Caco-2 (cell line): Measurements from ENCODE around the gene FAM237A. TPM values are rescaled to one million over a fixed set of nuclear protein-coding genes. Genes with fewer than 3 reads are reported as not detected.

Experiments
- BruUV-seq: library from RNA; stranded (reverse); fragments of 400-500 nt; replicated peaks from 2 replicates; lab custom pipeline; 2021; lab: Mats Ljungman, UMichigan
- CTCF ChIA-PET: fragments of 300-600 bp; sonication (Branson Sonifier 250); formaldehyde crosslinking; loops from one replicate; lab custom pipeline; 2022; ENCODE audit warnings: antibody characterized with exemption; lab: Charles Lee
- POLR2A ChIA-PET: fragments of 300-600 bp; sonication (Branson Sonifier 250); formaldehyde crosslinking; loops from one replicate; lab custom pipeline; 2022; ENCODE audit warnings: antibody characterized with exemption; lab: Charles Lee
- DNase-seq, 2 experiments: peaks; one replicate each; pipeline versions ENCODE4 v3.0.0 to v3.0.0-alpha.2; 2020 to 2022
- H3K27me3 ChIP-seq: replicated peaks from 2 replicates; pipeline ENCODE4 v1.6.0; 2011; ENCODE audit warnings: low read length; ENCODE audit not compliant: control insufficient read depth, insufficient read depth
- H3K36me3 ChIP-seq: 2 replicates; pipeline ENCODE4 v1.5.1; 2011; ENCODE audit warnings: low read length; ENCODE audit not compliant: control insufficient read depth, insufficient read depth
- H3K4me1 ChIP-seq: fragments of 250-450 bp; sonication (Bioruptor Pico); 2 replicates; pipeline ENCODE4 v1.5.1; 2020; ENCODE audit warnings: mild to moderate bottlenecking
- H3K4me3 ChIP-seq: 2 replicates; pipeline ENCODE4 v1.5.1; 2011; ENCODE audit warnings: low read depth, mild to moderate bottlenecking, control low read depth, low read length
- H3K9me3 ChIP-seq: fragments of 250-450 bp; sonication (Bioruptor Pico); 2 replicates; pipeline ENCODE4 v1.5.1; 2020; ENCODE audit warnings: mild to moderate bottlenecking, moderate library complexity
- H3K27ac Mint-ChIP-seq: one replicate; pipeline ENCODE4 v1.8.0; 2022; ENCODE audit warnings: mixed read lengths; ENCODE audit not compliant: unreplicated experiment
- H3K27me3 Mint-ChIP-seq: one replicate; pipeline ENCODE4 v1.8.0; 2022; ENCODE audit warnings: mixed read lengths; ENCODE audit not compliant: insufficient read depth, unreplicated experiment
- H3K36me3 Mint-ChIP-seq: one replicate; pipeline ENCODE4 v1.8.0; 2022; ENCODE audit warnings: mild to moderate bottlenecking, mixed read lengths; ENCODE audit not compliant: insufficient read depth, unreplicated experiment
- H3K4me1 Mint-ChIP-seq: one replicate; pipeline ENCODE4 v1.8.0; 2022; ENCODE audit warnings: low read depth, mixed read lengths; ENCODE audit not compliant: unreplicated experiment
- H3K4me3 Mint-ChIP-seq: one replicate; pipeline ENCODE4 v1.8.0; 2022; ENCODE audit warnings: mild to moderate bottlenecking, moderate library complexity, mixed read lengths; ENCODE audit not compliant: unreplicated experiment
- H3K9me3 Mint-ChIP-seq: one replicate; pipeline ENCODE4 v1.8.0; 2022; ENCODE audit warnings: mixed read lengths; ENCODE audit not compliant: unreplicated experiment
- intact Hi-C: fragments of 100-400 bp; cut with micrococcal nuclease; formaldehyde crosslinking; loops from one replicate; pipeline ENCODE4 v1.10.0; 2022; ENCODE audit not compliant: unreplicated experiment
- total RNA-seq: library from RNA; stranded (reverse); gene quantifications from 2 replicates; pipeline ENCODE4 v1.2.3, GENCODE V29; 2022
- TF ChIP-seq, protein P1 (sequence below), 2 experiments: fragments of 200-600 bp in 1 of 2; IDR thresholded peaks; 1 replicate in 1 of 2; 2 replicates in 1 of 2; pipeline versions ENCODE4 v1.5.1 to v1.8.0; 2011 to 2022; ENCODE audit warnings: antibody characterized with exemption in 1 of 2, control low read depth in 1 of 2, inconsistent platforms in 1 of 2, low read depth in 1 of 2, low read length in 1 of 2, mild to moderate bottlenecking in 1 of 2, moderate library complexity in 1 of 2; ENCODE audit not compliant: insufficient read depth in 1 of 2, severe bottlenecking in 1 of 2, unreplicated experiment in 1 of 2

FAM237A gene
- total RNA-seq, 1 experiment from 2014 or later = not detected

DNA sequence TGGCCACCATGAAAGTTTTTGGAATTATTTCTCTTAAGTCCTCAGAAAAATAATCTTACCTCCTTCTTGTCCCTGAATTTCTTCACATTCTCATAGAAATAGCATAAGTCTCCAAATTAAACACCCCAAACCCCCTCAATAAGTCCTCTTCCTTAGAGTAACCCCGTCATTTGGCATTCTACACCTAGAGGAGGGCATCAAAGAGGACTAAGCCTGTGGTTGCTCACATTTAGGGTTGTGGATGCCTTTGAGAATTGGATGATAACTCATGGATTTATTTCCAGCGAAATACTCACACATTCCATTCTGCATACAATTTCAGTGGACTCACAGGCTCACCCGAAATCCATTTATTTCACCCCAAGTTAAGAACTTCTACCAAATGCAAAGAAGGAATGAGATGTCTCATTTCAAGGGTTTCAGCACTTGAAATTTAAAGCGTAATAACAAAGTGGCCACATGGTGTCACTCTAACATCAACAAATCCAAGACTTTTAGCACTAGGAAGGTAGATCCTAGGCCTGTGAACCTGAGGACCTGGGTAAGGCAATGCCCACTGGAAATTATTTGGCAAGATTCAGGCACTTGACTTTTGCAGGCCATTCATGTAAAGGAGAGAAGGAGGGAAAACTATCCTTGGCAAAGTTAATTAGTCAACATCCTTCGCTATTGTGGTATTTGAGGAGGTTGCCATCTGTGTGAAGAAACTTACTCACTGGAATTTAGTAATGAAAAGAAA is 51.3 kb downstream of the FAM237A start:
- TF ChIP-seq, protein P1, sequence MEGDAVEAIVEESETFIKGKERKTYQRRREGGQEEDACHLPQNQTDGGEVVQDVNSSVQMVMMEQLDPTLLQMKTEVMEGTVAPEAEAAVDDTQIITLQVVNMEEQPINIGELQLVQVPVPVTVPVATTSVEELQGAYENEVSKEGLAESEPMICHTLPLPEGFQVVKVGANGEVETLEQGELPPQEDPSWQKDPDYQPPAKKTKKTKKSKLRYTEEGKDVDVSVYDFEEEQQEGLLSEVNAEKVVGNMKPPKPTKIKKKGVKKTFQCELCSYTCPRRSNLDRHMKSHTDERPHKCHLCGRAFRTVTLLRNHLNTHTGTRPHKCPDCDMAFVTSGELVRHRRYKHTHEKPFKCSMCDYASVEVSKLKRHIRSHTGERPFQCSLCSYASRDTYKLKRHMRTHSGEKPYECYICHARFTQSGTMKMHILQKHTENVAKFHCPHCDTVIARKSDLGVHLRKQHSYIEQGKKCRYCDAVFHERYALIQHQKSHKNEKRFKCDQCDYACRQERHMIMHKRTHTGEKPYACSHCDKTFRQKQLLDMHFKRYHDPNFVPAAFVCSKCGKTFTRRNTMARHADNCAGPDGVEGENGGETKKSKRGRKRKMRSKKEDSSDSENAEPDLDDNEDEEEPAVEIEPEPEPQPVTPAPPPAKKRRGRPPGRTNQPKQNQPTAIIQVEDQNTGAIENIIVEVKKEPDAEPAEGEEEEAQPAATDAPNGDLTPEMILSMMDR (IDR thresholded peaks at IDR 0.05; ENCODE audit: insufficient read depth in 1 of 2, low read depth in 1 of 2, low read length in 1 of 2, severe bottlenecking in 1 of 2, unreplicated experiment in 1 of 2) = peak; percentile 52 to 66
- peak in 1 of 2 experiments; percentile 62 for DNase-seq
- intact Hi-C loops = loop anchor here (1.0 kb wide), 3 partner anchors 88 to 780 kb away; no protein-coding TSS in a partner anchor
- H3K27me3 Mint-ChIP-seq = peaks cover 27% of the 10 kb centered on the region
- no peaks in the 10 kb centered on the region for H3K4me1 Mint-ChIP-seq
- ChIA-PET POLR2A (no interaction called here), CTCF (no interaction called here)
- H3K27ac Mint-ChIP-seq = no peak overlapping the region
- H3K4me3 Mint-ChIP-seq = no peak overlapping the region
- no peaks in the 10 kb centered on the region for H3K9me3 Mint-ChIP-seq
- Histone ChIP-seq H3K36me3 (no peaks in the 10 kb centered on the region), H3K4me1 (no peaks in the 10 kb centered on the region), H3K27me3 (peaks cover 1% of the 10 kb centered on the region; the same call in 1 of the 2 replicates), H3K9me3 (no peaks in the 10 kb centered on the region), H3K4me3 (no peak overlapping the region)
- no peaks in the 10 kb centered on the region for H3K36me3 Mint-ChIP-seq
- BruUV-seq = no TSS peak

GRCh38 chr2:206696910-206697309 is 54.6 kb downstream of the FAM237A start:
- DNase-seq = no peak
- Histone ChIP-seq H3K4me3 (no peak overlapping the region), H3K27me3 (peaks cover 1% of the 10 kb centered on the region; the same call in 1 of the 2 replicates), H3K4me1 (no peaks in the 10 kb centered on the region), H3K36me3 (no peaks in the 10 kb centered on the region), H3K9me3 (no peaks in the 10 kb centered on the region)
- Mint-ChIP-seq H3K4me1 (no peaks in the 10 kb centered on the region), H3K36me3 (no peaks in the 10 kb centered on the region), H3K4me3 (no peak overlapping the region), H3K27ac (no peak overlapping the region), H3K9me3 (no peaks in the 10 kb centered on the region), H3K27me3 (peaks cover 19% of the 10 kb centered on the region)
- ChIA-PET CTCF (no interaction called here), POLR2A (no interaction called here)
- intact Hi-C loops = no loop called here
- TF ChIP-seq, protein P1 (IDR thresholded peaks at IDR 0.05; ENCODE audit: insufficient read depth in 1 of 2, low read depth in 1 of 2, low read length in 1 of 2, severe bottlenecking in 1 of 2, unreplicated experiment in 1 of 2) = no peak
- BruUV-seq = no TSS peak

DNA sequence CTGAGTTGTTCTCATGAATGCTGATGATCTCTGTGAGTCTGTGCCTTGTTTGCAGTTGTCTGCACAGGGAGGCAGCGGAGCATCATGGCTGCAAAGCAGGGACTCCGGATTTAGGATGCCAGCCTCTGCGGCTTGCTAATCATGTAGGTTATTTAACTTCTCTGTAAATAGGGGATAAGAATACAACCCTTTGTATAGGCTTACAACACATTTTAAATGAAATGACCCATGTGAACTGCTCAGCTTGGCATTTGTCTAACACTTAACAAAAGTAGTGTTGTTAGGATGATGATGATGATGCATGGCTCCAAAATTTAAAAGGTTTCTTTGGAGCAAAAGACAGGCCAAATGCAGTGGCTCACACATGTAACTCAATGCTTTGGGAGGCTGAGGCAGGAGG is 56.5 kb downstream of the FAM237A start:
- Mint-ChIP-seq H3K9me3 (no peaks in the 10 kb centered on the region), H3K4me3 (no peak overlapping the region), H3K27ac (no peak overlapping the region), H3K36me3 (no peaks in the 10 kb centered on the region), H3K27me3 (peaks cover 21% of the 10 kb centered on the region), H3K4me1 (no peaks in the 10 kb centered on the region)
- Histone ChIP-seq H3K4me3 (no peak overlapping the region), H3K9me3 (no peaks in the 10 kb centered on the region), H3K36me3 (no peaks in the 10 kb centered on the region), H3K4me1 (no peaks in the 10 kb centered on the region), H3K27me3 (peaks cover 3% of the 10 kb centered on the region; the same call in 1 of the 2 replicates)
- no TSS peak for BruUV-seq
- ChIA-PET CTCF (no interaction called here), POLR2A (no interaction called here)
- no peak for DNase-seq
- TF ChIP-seq, protein P1 (IDR thresholded peaks at IDR 0.05; ENCODE audit: insufficient read depth in 1 of 2, low read depth in 1 of 2, low read length in 1 of 2, severe bottlenecking in 1 of 2, unreplicated experiment in 1 of 2) = no peak
- intact Hi-C loops = no loop called here

Other genes starting within 250 kb of the FAM237A start
- 46.8 and 55.1 TPM in 2 replicates for gene ADAM23, start 199.0 kb upstream of the FAM237A start, total RNA-seq
- not detected in 2 replicates for gene DYTN, start 75.9 kb downstream of the FAM237A start, total RNA-seq
- gene MDH1B, start 122.8 kb downstream of the FAM237A start, total RNA-seq = 0.34 and 0.39 TPM in 2 replicates
- gene FASTKD2, start 123.1 kb downstream of the FAM237A start, total RNA-seq = 29.8 and 30.3 TPM in 2 replicates